ENCODE measurements around the gene ATP4B.
"Not testable (repeated sequence)": the region's sequence is repeated elsewhere in the genome, so short reads cannot be mapped to it uniquely, and the experiment has no call there.

The ATP4B gene

DNA sequence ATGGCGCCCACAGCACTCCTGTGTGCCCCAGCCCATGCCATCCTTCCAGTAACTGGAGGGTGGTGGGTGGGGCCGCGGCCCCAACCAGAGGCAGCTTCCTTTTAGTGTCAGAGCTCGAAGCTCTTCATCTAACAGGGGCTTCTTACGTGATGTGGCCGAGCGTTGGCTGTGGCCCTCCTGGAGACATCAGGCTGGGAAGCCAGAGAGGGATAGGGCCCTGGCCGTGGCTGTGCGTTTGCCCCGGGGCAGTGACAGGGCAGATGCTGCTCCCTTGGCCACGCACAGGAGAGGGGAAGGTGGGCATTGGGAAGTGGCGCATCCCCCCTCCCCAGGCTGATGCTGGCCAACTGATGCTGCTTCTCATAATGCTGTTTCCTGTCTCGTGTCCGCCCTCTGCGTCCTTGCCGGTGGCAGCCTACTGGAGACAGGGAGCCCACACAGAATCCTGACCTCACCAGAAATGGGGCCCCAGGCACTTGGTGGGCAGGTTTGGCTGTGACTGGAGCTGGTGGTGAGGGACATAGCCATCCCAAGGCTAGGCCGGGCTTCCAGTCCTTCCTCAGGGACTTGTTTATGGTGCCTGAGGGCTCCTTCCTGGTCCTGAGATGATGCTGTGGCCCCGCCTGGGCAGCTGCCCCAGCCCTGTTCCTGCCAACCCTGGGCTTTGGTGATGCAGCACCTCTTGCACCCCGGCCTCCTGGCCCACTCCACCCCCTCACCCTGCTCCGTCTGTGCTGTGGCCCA, 34.3 kb downstream of the ATP4B start:
- no peak for DNase-seq (ENCODE audit: low read depth)
- TF ChIP-seq CTCF (conservative IDR thresholded peaks at IDR 0.05; ENCODE audit: low read depth, low read length), result no peak
- no peak overlapping the region for H3K4me3 ChIP-seq (ENCODE audit: low read length)

GRCh38 chr13:113622791-113623490, 35.1 kb downstream of the ATP4B start:
- DNase-seq (ENCODE audit: low read depth), result no peak
- TF ChIP-seq CTCF (conservative IDR thresholded peaks at IDR 0.05; ENCODE audit: low read depth, low read length), result no peak
- H3K4me3 ChIP-seq (ENCODE audit: low read length), result no peak overlapping the region

DNA sequence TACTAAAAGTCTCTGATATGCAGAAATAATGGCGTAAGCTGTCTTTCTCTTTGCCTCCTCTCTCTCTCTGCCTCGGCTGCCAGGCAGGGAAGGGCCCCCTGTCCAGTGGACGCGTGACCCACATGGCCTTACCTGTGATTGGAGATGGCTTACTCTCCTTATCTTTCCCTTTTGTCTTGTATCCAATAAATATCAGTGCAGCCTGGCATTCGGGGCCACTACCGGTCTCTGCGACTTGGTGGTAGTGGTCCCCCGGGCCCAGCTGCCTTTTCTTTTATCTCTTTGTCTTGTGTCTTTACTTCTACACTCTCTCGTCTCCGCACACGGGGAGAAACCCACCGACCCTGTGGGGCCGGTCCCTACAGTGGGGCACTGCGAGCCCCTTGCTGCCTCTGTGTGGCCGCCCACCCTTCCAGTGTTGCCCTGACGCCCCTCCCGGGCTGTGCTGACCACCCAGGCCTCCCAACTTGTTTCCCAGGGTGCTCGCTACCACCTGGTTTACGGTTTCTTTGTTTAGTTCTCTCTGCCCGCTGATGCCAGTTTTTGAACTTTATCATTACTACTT, 35.9 kb downstream of the ATP4B start:
- not testable (repeated sequence) for H3K4me3 ChIP-seq (ENCODE audit: low read length); DNase-seq (ENCODE audit: low read depth)

DNA sequence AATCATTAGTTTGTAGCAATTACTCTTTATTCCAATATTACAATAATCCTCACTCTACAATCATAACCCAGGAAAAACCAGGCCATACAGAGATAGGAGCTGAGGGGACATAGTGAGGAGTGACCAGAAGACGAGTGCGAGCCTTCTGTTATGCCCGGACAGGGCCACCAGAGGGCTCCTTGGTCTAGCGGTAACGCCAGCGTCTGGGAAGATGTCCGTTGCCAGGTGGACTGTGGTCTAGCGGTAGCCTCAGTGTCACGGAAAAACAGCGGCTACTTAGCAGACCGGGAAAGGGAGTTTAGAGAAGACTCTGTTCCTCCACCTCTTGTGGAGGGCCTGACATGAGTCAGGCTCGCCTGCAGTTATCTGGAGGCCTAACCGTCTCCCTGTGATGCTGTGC, 36.5 kb downstream of the ATP4B start:
- peak; percentile 39 for TF ChIP-seq CTCF (conservative IDR thresholded peaks at IDR 0.05; ENCODE audit: low read depth, low read length)
- DNase-seq (ENCODE audit: low read depth), result not testable (repeated sequence)

DNA sequence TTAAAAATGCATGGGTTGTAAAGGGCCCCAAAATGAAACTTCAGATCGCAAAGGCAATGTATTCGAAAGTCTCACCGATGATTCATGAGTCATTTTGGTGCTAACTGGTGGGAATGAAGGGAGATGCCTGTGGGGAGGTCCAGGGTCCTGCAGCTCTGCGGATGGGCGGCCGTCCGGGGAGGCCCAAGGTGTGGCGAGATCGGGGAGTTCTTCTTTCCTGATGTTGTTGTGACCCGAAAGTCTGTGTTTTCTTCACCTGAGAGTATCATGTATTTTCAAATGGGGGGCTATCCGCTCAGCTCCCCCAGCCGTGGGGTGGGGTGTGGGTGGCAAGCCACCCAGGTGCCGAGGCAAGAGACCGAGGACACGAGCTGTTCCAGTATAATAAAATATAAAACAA, 37.0 kb downstream of the ATP4B start:
- DNase-seq (ENCODE audit: low read depth), result no peak
- TF ChIP-seq CTCF (conservative IDR thresholded peaks at IDR 0.05; ENCODE audit: low read depth, low read length), result no peak
- H3K4me3 ChIP-seq (ENCODE audit: low read length), result no peak overlapping the region

More for the DNA sequence above, 36.5 kb downstream of the ATP4B start:
- not testable (repeated sequence) for H3K4me3 ChIP-seq (ENCODE audit: low read length)

- no peak overlapping the region for H3K4me3 ChIP-seq (ENCODE audit: low read length)
- DNase-seq (ENCODE audit: low read depth), result no peak
- no peak for TF ChIP-seq CTCF (conservative IDR thresholded peaks at IDR 0.05; ENCODE audit: low read depth, low read length)
These were observed 37.8 kb downstream of the ATP4B start for GRCh38 chr13:113620036-113620796.

DNA sequence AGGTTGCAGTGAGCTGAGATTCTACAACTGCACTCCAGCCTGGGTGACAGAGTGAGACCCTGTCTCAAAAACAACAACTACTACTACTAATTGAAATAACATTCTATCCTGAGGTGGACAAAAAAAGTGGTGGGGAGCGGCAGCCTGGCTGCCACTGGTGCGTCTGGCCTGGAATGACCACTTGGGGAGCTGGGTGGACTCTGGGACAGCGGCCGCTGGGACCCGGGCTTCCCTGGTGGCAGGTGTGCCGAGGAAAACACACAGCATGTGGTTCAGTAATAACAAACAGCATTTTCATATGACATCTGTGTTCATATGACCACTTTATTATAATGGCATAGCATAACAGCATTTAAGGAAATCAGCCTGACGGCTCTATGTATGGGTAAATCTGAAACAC, 39.5 kb downstream of the ATP4B start:
- no peak overlapping the region for H3K4me3 ChIP-seq (ENCODE audit: low read length)
- no peak for DNase-seq (ENCODE audit: low read depth)
- no peak for TF ChIP-seq CTCF (conservative IDR thresholded peaks at IDR 0.05; ENCODE audit: low read depth, low read length)
